PC-9 (cell line): ENCODE measurements around the gene LRP1.

Source experiments
- EZH2 ChIP-seq: fragments of 200-600 bp; sonication (generic); IDR thresholded peaks from 2 replicates; pipeline ENCODE4 v1.8.0; 2017; ENCODE audit warnings: antibody characterized with exemption, low read depth
- TF ChIP-seq, protein P1 (sequence below): fragments of 200-600 bp; sonication (generic); conservative IDR thresholded peaks from 2 replicates; pipeline ENCODE4 v1.6.1; 2017; ENCODE audit warnings: mixed run types, antibody characterized with exemption, mild to moderate bottlenecking, moderate library complexity

DNA sequence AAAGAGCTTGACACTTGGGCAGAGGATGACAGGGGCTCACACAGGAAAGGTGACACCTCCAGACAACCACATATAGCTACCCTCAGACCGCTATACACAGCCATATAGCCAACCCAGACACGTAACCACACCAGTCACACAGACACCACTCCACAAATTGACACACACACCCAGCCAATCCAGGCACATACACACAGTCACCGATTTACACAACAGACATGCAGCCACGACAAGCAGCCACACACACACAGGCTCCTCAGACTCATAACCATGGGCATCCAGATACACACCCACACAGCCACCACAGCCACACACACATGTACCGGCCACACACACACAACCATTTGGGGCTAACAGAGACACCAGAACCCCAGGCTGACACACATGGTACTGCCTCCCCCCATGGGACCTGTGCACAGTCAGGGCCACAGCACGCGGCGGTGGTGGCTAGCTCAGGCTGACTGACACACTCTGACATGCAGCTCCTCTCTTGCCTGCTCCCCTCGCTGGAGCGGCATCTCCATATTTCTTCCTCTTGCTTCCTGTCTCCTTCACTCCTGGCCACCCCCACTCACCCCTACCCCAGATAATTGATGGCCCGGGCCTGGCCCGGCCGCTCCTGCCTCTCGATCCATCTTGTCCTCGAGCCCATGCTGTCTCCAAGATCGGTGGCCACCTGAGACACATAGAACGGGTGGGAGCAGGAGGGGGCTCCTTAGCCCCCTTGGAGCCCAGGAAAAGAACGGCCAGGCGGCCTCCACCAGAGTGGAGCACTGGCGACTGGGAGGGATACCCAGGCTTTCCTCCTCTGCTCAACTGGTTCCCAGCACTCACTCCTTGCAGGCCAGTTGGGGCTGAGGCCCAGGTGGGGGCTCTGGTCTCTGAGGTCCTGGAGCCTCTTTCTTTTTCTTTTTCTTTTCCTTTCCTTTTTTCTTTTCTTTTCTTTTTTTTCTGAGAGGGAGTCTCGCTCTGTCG lies 95.2 kb downstream of the LRP1 start:
- no peak for TF ChIP-seq EZH2
- TF ChIP-seq, protein P1, sequence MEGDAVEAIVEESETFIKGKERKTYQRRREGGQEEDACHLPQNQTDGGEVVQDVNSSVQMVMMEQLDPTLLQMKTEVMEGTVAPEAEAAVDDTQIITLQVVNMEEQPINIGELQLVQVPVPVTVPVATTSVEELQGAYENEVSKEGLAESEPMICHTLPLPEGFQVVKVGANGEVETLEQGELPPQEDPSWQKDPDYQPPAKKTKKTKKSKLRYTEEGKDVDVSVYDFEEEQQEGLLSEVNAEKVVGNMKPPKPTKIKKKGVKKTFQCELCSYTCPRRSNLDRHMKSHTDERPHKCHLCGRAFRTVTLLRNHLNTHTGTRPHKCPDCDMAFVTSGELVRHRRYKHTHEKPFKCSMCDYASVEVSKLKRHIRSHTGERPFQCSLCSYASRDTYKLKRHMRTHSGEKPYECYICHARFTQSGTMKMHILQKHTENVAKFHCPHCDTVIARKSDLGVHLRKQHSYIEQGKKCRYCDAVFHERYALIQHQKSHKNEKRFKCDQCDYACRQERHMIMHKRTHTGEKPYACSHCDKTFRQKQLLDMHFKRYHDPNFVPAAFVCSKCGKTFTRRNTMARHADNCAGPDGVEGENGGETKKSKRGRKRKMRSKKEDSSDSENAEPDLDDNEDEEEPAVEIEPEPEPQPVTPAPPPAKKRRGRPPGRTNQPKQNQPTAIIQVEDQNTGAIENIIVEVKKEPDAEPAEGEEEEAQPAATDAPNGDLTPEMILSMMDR = no peak
